CD4-positive, alpha-beta T cell treated with Interleukin-6 for 4 hours (primary cell): ENCODE measurements around the gene NUP50.

ENCODE experiments used
- DNase-seq: peaks from one replicate; pipeline ENCODE4 v3.0.0-alpha.2; 2020; ENCODE audit warnings: mixed read lengths

The NUP50 gene

DNA sequence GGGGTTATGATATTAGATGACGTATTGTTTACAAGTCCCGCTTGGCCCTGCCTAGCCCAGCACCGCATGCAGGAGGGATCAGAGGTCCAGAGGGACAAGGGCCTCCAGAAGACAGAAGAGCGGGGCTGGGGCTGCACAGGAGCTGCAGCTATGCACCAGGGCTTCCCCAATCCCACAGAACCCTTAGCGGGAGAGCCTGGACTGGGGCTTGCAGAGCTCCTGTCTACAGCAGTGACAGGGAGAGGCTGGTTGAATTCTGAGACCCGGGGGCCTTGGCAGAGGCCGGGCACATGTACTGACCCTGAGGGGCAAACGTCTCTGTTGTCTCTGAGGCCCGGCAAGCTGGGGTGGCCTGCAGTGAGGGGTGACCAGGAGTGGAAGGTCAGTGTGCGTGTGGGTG is 70.1 kb downstream of the NUP50 start:
- no peak for DNase-seq

- DNase-seq = no peak
Observed at GRCh38 chr22:45235101-45235777, 71.5 kb downstream of the NUP50 start.

- no peak for DNase-seq
Observed at GRCh38 chr22:45235851-45236342, 72.2 kb downstream of the NUP50 start.

- DNase-seq = no peak
Observed at GRCh38 chr22:45237065-45237990, 73.6 kb downstream of the NUP50 start.
